ENCODE results near the gene GPATCH2. TPM values are rescaled to one million over a fixed set of nuclear protein-coding genes. Genes with fewer than 3 reads are reported as not detected.

GPATCH2 gene
- total RNA-seq, 1 experiment from 2014 or later, result 17.2 TPM

GRCh38 chr1:217472915-217473314 lies 158.0 kb downstream of the GPATCH2 start:
- no TSS peak for BruUV-seq (replicated peaks)
- TF ChIP-seq EZH2 (IDR thresholded peaks at IDR 0.05; ENCODE audit: low read length, unreplicated experiment) (no peak), CTCF (conservative IDR thresholded peaks at IDR 0.05; ENCODE audit: low read depth, low read length) (no peak), EZH2phosphoT487 (IDR thresholded peaks at IDR 0.05; ENCODE audit: borderline replicate concordance, low read length) (no peak)
- Histone ChIP-seq H3K4me1 (ENCODE audit: insufficient read depth, low read length) (no peaks in the 10 kb centered on the region), H3K9ac (ENCODE audit: low read length) (no peak overlapping the region), H3K9me3 (ENCODE audit: low read length) (no peaks in the 10 kb centered on the region), H4K20me1 (ENCODE audit: low read length) (no peaks in the 10 kb centered on the region), H2AFZ (ENCODE audit: low read length) (no peak overlapping the region), H3K4me3 (ENCODE audit: low read length) (no peak overlapping the region), H3K79me2 (ENCODE audit: low read length) (no peaks in the 10 kb centered on the region), H3K27me3 (ENCODE audit: low read length) (no peaks in the 10 kb centered on the region), H3F3A (ENCODE audit: low read length, unreplicated experiment) (no peaks in the 10 kb centered on the region), H3K9me2 (replicated peaks; ENCODE audit: low read length) (no peaks in the 10 kb centered on the region), H3K36me3 (ENCODE audit: low read depth, low read length) (no peaks in the 10 kb centered on the region), H3K4me2 (ENCODE audit: low read length) (no peak overlapping the region), H3K27ac (ENCODE audit: low read length) (no peak overlapping the region)
- peak; percentile 50 for DNase-seq
- CTCF ChIA-PET, result no interaction called here
- POLR2A ChIA-PET (ENCODE audit: unreplicated experiment), result interaction anchor here (0.6 kb wide), 1 partner anchor 1657 kb away, joined by 3 read pairs; no protein-coding TSS in a partner anchor
- intact Hi-C loops (cut with micrococcal nuclease), result no loop called here
- ATAC-seq, result peak; percentile 57

GRCh38 chr1:217471403-217471802 lies 159.5 kb downstream of the GPATCH2 start:
- H3K27me3 ChIP-seq (ENCODE audit: low read length), result no peaks in the 10 kb centered on the region
- no peaks in the 10 kb centered on the region for H3F3A ChIP-seq (ENCODE audit: low read length, unreplicated experiment)
- no peak for DNase-seq
- no peak overlapping the region for H3K9ac ChIP-seq (ENCODE audit: low read length)
- no peak overlapping the region for H3K27ac ChIP-seq (ENCODE audit: low read length)
- H3K79me2 ChIP-seq (ENCODE audit: low read length), result no peaks in the 10 kb centered on the region
- H3K36me3 ChIP-seq (ENCODE audit: low read depth, low read length), result no peaks in the 10 kb centered on the region
- H3K4me1 ChIP-seq (ENCODE audit: insufficient read depth, low read length), result no peaks in the 10 kb centered on the region
- no peak overlapping the region for H3K4me2 ChIP-seq (ENCODE audit: low read length)
- no peak for TF ChIP-seq EZH2 (IDR thresholded peaks at IDR 0.05; ENCODE audit: low read length, unreplicated experiment)
- no peak for TF ChIP-seq EZH2phosphoT487 (IDR thresholded peaks at IDR 0.05; ENCODE audit: borderline replicate concordance, low read length)
- TF ChIP-seq CTCF (conservative IDR thresholded peaks at IDR 0.05; ENCODE audit: low read depth, low read length), result no peak
- no peak overlapping the region for H2AFZ ChIP-seq (ENCODE audit: low read length)
- no TSS peak for BruUV-seq (replicated peaks)
- ATAC-seq, result no peak
- no peak overlapping the region for H3K4me3 ChIP-seq (ENCODE audit: low read length)
- no peaks in the 10 kb centered on the region for H3K9me2 ChIP-seq (replicated peaks; ENCODE audit: low read length)
- intact Hi-C loops (cut with micrococcal nuclease), result no loop called here
- no peaks in the 10 kb centered on the region for H4K20me1 ChIP-seq (ENCODE audit: low read length)
- POLR2A ChIA-PET (ENCODE audit: unreplicated experiment), result no interaction called here
- CTCF ChIA-PET, result no interaction called here
- no peaks in the 10 kb centered on the region for H3K9me3 ChIP-seq (ENCODE audit: low read length)

- ATAC-seq (no peak), DNase-seq (no peak)
- no TSS peak for BruUV-seq (replicated peaks)
- no peak overlapping the region for H3K9ac ChIP-seq (ENCODE audit: low read length)
- H3F3A ChIP-seq (ENCODE audit: low read length, unreplicated experiment), result no peaks in the 10 kb centered on the region
- POLR2A ChIA-PET (ENCODE audit: unreplicated experiment), result no interaction called here
- H3K9me3 ChIP-seq (ENCODE audit: low read length), result peaks cover 7% of the 10 kb centered on the region; the same call in 1 of the 2 replicates
- CTCF ChIA-PET, result no interaction called here
- no peaks in the 10 kb centered on the region for H3K9me2 ChIP-seq (replicated peaks; ENCODE audit: low read length)
- peaks cover 6% of the 10 kb centered on the region; the same call in 1 of the 2 replicates for H3K36me3 ChIP-seq (ENCODE audit: low read depth, low read length)
- no peak overlapping the region for H3K4me2 ChIP-seq (ENCODE audit: low read length)
- H3K27me3 ChIP-seq (ENCODE audit: low read length), result no peaks in the 10 kb centered on the region
- H3K79me2 ChIP-seq (ENCODE audit: low read length), result no peaks in the 10 kb centered on the region
- no peak overlapping the region for H2AFZ ChIP-seq (ENCODE audit: low read length)
- TF ChIP-seq CTCF (conservative IDR thresholded peaks at IDR 0.05; ENCODE audit: low read depth, low read length) (no peak), EZH2phosphoT487 (IDR thresholded peaks at IDR 0.05; ENCODE audit: borderline replicate concordance, low read length) (no peak), EZH2 (IDR thresholded peaks at IDR 0.05; ENCODE audit: low read length, unreplicated experiment) (no peak)
- H3K4me3 ChIP-seq (ENCODE audit: low read length), result no peak overlapping the region
- H4K20me1 ChIP-seq (ENCODE audit: low read length), result no peaks in the 10 kb centered on the region
- H3K4me1 ChIP-seq (ENCODE audit: insufficient read depth, low read length), result no peaks in the 10 kb centered on the region
- no peak overlapping the region for H3K27ac ChIP-seq (ENCODE audit: low read length)
- intact Hi-C loops (cut with micrococcal nuclease), result loop anchor here (5.0 kb wide), 1 partner anchor 58 kb away; no protein-coding TSS in a partner anchor
These were observed 160.9 kb downstream of the GPATCH2 start for GRCh38 chr1:217469983-217470382.
